Cardiac septum (tissue), 1 donor: ENCODE data around the gene NTMT2. TPM values are rescaled to one million over a fixed set of nuclear protein-coding genes. Genes with fewer than 3 reads are reported as not detected.
"Not testable (repeated sequence)": the region's sequence is repeated elsewhere in the genome, so short reads cannot be mapped to it uniquely, and the experiment has no call there.

Experiments
- DNase-seq: peaks from one replicate; pipeline ENCODE4 v3.0.0-alpha.2; 2020; ENCODE audit warnings: low spot score
- intact Hi-C: fragments of 100-400 bp; cut with DNase I; formaldehyde crosslinking; loops from one replicate; pipeline ENCODE4 v1.14.0; 2022
- long read RNA-seq: library from polyadenylated mRNA; unstranded; transcript quantifications from one replicate; pipeline ENCODE4 v2.0.0, GENCODE V29; 2021
- total RNA-seq: library from RNA; stranded (reverse); fragmentation: NEBNext Ultra II Directional; extraction: Animal tissue kit (Norgen Biotek cat#: 25700); gene quantifications from one replicate; pipeline ENCODE4 v1.2.1, GENCODE V29; 2021
- donor health status: DM: no; HTN: no; CAD: no.

Gene NTMT2
- total RNA-seq = 2.0 TPM
- long read RNA-seq, partial matches to known transcripts = 0 of 6 reads
- long read RNA-seq, other reads (novel, unspliced or antisense) = 5 of 6 reads

- intact Hi-C loops = loop anchor here (2.0 to 5.0 kb wide), 6 partner anchors 17 to 519 kb away; partner anchors contain the start of genes KIFAP3 and PRRX1
- peak; percentile 80 for DNase-seq
These were observed at the start of gene NTMT2 for GRCh38 chr1:170145770-170146676. TSS of gene NTMT2 (plus strand) at chr1:170145959. CDS start at chr1:170146108, 149 bp downstream.

DNA sequence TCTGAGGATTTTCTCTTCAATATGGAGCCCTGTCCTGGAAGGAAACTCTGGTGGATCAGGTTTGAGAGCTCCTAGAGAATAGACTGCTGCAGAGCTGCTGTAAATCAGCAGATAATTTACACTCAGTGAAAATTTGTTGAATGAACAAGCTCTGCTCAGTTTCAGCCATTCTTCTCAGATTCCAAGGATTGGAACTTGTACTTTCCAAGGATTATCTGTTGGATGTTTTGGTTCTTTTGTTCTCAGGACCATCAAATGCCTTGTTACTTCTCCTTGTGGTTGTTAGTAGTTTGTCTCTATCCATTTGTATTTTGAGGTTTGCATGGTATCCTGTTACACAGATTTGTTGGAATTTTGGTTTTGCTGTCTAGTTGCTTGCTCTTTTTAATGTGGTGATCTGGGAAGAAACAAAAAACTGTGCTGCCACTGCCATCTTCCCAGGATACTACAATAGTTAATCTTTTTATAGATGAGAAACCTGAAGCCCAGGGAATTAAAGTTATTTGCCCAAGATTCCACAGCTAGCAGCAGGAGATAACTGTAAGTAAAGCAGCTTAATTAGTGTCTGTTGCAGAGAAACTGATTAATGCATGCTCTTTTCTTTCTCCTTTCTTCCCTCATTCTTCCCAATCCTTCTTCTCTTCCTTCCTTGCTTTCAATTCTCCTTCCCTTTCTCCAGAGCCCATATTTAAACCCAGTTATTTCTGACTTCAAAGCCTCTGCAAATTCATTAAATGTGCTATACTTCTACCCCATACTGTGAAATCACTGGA is 49.6 kb upstream of the NTMT2 start:
- no peak for DNase-seq
- intact Hi-C loops = no loop called here

DNA sequence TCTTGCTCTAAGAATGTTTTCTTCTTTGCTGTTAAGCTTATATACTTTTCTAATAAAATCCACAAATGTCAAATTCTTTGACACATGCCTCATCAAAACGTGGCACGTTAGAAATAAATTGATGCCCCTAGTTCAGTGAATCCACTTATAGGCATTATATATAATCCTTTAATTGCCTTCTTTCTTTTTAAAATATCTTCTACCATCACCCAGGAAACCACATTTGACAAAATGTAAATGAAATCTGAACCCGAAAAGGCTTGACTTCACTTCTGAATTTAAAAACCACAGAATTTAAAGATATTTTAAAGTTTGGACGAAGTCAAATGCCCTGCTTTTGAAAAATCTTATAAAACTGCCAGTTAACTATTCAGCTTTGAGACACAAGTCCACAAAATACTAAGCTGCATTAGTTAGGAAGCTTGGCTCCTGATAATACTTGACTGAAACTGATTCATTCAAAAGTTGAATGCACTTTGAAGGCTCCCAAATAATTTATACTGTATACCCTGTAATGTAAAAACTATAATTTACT is 48.9 kb upstream of the NTMT2 start:
- no peak for DNase-seq
- intact Hi-C loops = no loop called here

DNA sequence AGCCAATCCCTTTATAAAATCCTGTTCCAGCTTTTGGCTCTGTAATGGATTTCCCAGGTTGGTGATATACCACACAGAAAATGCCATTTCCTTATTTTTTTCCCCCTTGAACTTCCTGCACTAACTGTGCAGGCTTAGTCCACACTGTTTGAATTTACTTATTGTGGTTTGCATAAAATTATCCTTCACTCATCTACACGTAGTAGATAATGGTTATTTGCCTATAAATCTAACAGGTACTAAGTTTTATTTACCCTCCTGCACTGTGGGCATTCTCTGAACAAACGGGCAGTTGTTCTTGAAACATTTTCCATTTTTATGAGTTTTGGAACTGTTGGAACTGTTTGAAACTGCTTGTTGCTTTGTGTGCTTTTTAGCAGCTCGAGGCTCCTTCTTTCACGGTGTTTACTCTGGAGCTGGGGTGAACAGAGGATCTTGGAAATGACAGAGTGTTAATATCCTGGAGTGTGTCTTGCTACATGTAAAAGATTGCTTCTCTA is 48.3 kb upstream of the NTMT2 start:
- no peak for DNase-seq
- intact Hi-C loops = no loop called here

DNA sequence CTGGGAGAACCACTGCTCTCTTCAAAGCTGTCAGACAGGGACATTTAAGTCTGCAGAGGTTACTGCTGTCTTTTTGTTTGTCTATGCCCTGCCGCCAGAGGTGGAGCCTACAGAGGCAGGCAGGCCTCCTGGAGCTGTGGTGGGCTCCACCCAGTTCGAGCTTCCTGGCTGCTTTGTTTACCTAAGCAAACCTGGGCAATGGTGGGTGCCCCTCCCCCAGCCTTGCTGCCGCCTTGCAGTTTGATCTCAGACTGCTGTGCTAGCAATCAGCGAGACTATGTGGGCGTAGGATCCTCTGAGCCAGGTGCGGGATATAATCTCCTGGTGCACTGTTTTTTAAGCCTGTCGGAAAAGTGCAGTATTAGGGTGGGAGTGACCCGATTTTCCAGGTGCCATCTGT is 32.6 kb upstream of the NTMT2 start:
- DNase-seq, intact Hi-C loops: not testable (repeated sequence)

GRCh38 chr1:170114906-170115305 is 30.9 kb upstream of the NTMT2 start:
- intact Hi-C loops = no loop called here
- DNase-seq = no peak

GRCh38 chr1:170122366-170122765 is 23.4 kb upstream of the NTMT2 start:
- intact Hi-C loops = no loop called here
- DNase-seq = no peak

GRCh38 chr1:170125269-170125668 is 20.5 kb upstream of the NTMT2 start:
- no peak for DNase-seq
- intact Hi-C loops = no loop called here

GRCh38 chr1:170126696-170127095 is 19.1 kb upstream of the NTMT2 start:
- intact Hi-C loops = no loop called here
- no peak for DNase-seq

GRCh38 chr1:170131450-170131849 is 14.3 kb upstream of the NTMT2 start:
- no peak for DNase-seq
- intact Hi-C loops = loop anchor here (10.0 kb wide), 1 partner anchor 197 kb away; no protein-coding TSS in a partner anchor

DNA sequence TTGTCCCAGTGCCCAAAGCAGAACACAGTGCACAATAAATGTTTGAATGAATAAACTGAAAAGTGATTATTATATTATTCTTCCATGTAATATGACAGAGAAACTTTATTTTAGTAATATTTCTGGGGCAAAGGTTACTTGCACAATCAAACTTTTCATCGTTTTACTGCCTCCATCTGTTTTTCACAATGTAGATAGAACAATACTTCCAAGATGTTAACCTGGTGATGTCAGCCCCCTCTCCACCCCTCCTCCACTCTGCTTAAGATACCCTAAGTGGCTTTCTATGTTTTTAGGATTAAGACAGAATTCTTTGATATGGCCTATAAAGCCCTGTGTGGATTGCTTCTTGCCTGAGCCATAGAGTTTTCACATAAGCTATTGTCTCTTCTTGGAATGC is 13.8 kb upstream of the NTMT2 start:
- intact Hi-C loops = loop anchor here (10.0 kb wide), 1 partner anchor 197 kb away; no protein-coding TSS in a partner anchor
- no peak for DNase-seq

DNA sequence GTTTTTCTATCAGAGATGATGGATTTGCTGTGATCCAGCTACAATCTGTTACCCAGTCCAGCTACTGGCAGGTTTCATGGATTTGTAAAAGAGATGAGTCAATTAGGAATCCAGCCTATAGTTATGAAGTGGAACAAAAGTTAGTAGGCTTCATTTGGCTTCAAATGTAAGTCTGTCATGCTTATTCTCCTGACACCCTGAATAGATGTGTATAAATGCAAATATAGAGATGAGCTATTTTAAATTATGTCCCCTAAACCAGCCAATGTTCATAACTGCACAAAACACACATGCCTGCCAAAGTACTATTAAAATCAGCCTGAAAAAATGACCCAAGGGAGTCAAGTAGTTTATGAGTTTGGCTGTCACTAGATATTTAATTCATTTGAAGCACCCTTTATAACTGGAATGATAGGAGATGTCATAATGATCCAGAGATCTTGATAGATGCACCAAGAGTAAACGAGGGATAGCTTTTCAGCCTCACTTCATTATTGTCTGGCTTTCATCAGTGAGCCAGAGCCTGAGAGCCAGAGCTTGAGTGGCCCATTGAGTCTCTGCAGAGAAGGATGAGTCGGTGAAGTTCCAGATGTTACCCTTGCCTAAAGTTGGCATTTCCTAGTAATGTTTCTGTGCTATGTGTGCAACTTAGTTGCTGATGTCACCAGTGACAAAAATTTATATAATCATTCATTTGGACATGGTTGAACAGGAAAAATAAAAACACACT is 11.8 kb upstream of the NTMT2 start:
- no peak for DNase-seq
- intact Hi-C loops = loop anchor here (10.0 kb wide), 1 partner anchor 199 kb away; no protein-coding TSS in a partner anchor

DNA sequence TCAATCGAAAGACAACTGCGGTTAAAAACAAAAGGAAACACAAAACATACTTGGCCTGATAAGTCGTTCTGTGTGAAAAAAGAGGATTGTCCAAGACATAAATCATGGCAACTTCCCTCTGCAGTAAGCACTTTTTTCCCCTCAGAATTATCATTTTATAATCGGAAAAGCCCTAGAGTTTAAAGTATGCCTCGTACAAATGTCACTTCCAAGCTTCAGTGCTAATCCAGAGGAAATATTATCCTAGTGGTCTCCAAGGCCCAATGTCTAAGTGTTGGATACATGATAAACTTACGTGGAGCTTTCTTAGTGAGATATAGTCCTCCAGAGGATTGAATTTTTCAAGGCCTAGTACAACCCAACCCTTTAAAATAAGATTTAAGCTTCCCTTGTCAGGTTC is 11.2 kb upstream of the NTMT2 start:
- no peak for DNase-seq

GRCh38 chr1:170140371-170140770 is 5.4 kb upstream of the NTMT2 start:
- no peak for DNase-seq
- intact Hi-C loops = no loop called here

More for the DNA sequence above, 11.2 kb upstream of the NTMT2 start:
- intact Hi-C loops = loop anchor here (10.0 kb wide), 1 partner anchor 200 kb away; no protein-coding TSS in a partner anchor

GRCh38 chr1:170145061-170145460 is 698 bp upstream of the NTMT2 start:
- no peak for DNase-seq
- intact Hi-C loops = loop anchor here (5.0 kb wide), 3 partner anchors 77 to 392 kb away; no protein-coding TSS in a partner anchor

- intact Hi-C loops = loop anchor here (2.0 to 5.0 kb wide), 6 partner anchors 16 to 518 kb away; partner anchors contain the start of genes KIFAP3 and PRRX1
- DNase-seq = no peak
These were observed 1.0 kb downstream of the NTMT2 start for GRCh38 chr1:170146720-170147263.

DNA sequence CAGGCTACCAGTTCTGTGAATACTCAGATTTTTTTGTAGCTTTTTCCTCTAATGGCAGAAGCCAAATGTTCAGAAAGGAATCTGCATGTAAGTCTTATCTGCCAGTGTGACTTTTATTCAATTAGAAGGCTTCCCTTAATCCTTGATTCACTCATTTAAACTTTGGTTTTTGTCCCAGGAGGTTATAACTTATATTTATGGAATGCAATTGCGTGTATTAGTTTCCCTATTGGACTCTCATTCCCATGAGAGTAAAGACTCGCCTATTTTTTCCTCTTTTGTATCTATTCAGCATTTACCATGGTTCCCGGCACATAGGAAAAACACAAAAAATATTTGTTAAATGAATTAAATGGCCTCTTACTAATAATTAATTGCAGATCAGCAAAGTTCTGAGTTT is 3.5 kb downstream of the NTMT2 start:
- intact Hi-C loops = loop anchor here (5.0 kb wide), 3 partner anchors 73 to 388 kb away; no protein-coding TSS in a partner anchor
- DNase-seq = no peak

DNA sequence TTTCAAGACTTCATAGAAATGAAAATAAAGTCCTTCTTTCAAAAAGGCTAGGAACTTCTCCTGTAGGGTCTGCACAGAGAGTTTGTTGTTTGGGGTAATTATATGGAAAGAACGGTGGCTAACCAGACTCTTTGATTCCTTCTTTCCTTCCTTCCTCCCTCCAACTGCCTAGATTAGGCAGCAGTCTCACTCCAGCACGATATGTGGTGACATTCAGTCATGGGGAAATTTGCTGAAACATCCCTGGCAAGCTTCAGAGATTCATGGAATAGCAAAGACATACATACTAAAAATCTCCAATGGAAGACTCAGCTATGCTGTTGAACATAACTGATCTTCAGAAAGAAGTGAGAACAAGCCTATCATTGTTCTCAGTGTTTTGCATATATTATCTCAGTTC is 4.3 kb downstream of the NTMT2 start:
- intact Hi-C loops = no loop called here
- no peak for DNase-seq

DNA sequence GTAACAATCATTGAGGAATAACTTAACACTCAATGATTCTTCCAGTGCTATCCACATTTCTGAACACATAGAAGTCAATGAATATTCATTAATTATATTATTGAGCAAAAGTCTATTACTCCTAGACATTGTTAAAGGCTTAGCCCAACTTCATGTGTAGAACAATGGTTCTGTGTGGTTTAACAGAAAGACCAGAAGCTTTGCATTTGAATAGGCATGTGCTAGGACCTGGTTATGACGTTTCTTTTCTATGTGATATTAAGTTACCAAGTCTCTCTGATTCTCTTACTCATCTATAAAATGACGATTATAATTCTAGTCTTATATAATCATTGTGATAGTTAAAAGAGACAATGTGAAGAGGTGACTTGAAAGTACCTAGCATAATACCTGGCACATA is 5.2 kb downstream of the NTMT2 start:
- DNase-seq = no peak
- intact Hi-C loops = no loop called here
